Esophagus squamous epithelium (tissue), 4 donors: Measurements from ENCODE around the gene SLC9A8.

Experiments
- CTCF ChIP-seq, 6 experiments: fragments of 450-650 bp in 4 of 6; fragments of 200-600 bp in 2 of 6; sonication (generic) in 2 of 6; IDR thresholded peaks; one replicate each; pipeline ENCODE4 v1.5.1; 2016 to 2019; ENCODE audit warnings: antibody characterized with exemption in 6 of 6, mild to moderate bottlenecking in 4 of 6, moderate library complexity in 4 of 6
- POLR2A ChIP-seq, 4 donors: fragments of 450-650 bp; IDR thresholded peaks; one replicate each; pipeline ENCODE4 v1.6.1; 2017; ENCODE audit warnings: antibody characterized with exemption in 4 of 4, mild to moderate bottlenecking in 4 of 4, moderate library complexity in 3 of 4

- TF ChIP-seq CTCF (IDR thresholded peaks at IDR 0.05) (no peak), POLR2A (IDR thresholded peaks at IDR 0.05) (no peak)
Observed at GRCh38 chr20:49799698-49800097, 12.9 kb upstream of the SLC9A8 start.
